HEK293 (cell line): ENCODE results near the gene LRRC66.

Experiments
- CTCF ChIA-PET: fragments of 350-600 bp; formaldehyde crosslinking; extraction: SDS; loops from one replicate; lab custom pipeline; 2021; ENCODE audit warnings: antibody characterized with exemption; lab: Yijun Ruan, JAX
- POLR2A ChIA-PET: fragments of 300-600 bp; formaldehyde crosslinking; extraction: SDS; loops from one replicate; lab custom pipeline; 2020; ENCODE audit warnings: antibody characterized with exemption, inconsistent platforms; lab: Yijun Ruan, JAX
- H3K27ac ChIP-seq: fragments of 200-500 bp; sonication (Bioruptor generic); 2 replicates; pipeline ENCODE4 v1.5.1; 2014; ENCODE audit warnings: low read depth, low read length, control low read depth, inconsistent platforms; ENCODE audit errors: extremely low read depth
- H3K36me3 ChIP-seq, 2 experiments: fragments of 200-500 bp in 1 of 2; sonication (Bioruptor generic) in 1 of 2; 1 replicate in 1 of 2; 2 replicates in 1 of 2; pipeline ENCODE4 v1.5.1; 2014 to 2017; ENCODE audit warnings: inconsistent platforms in 2 of 2, low read length in 2 of 2; ENCODE audit not compliant: control insufficient read depth in 2 of 2, insufficient read depth in 1 of 2
- H3K4me1 ChIP-seq: fragments of 200-500 bp; sonication (Bioruptor generic); 2 replicates; pipeline ENCODE4 v1.5.1; 2014; ENCODE audit warnings: mild to moderate bottlenecking, low read length, inconsistent platforms; ENCODE audit not compliant: control insufficient read depth, insufficient read depth
- H3K4me3 ChIP-seq: 2 replicates; pipeline ENCODE4 v1.5.1; 2011; ENCODE audit warnings: low read depth, mild to moderate bottlenecking, control low read depth, low read length, moderate library complexity
- H3K9me3 ChIP-seq: fragments of 200-500 bp; sonication (Bioruptor generic); 2 replicates; pipeline ENCODE4 v1.5.1; 2014; ENCODE audit warnings: low read depth, low read length, inconsistent platforms; ENCODE audit not compliant: control insufficient read depth, insufficient read depth
- AEBP2 ChIP-seq: fragments of 450-650 bp; formaldehyde crosslinking; IDR thresholded peaks from 2 replicates; pipeline ENCODE4 v1.5.1; 2016; ENCODE audit warnings: missing biosample characterization, missing genetic modification characterization, borderline replicate concordance
- HOXA7 ChIP-seq: sonication (generic); formaldehyde crosslinking; IDR thresholded peaks from 2 replicates; pipeline ENCODE4 v1.8.1; 2022; ENCODE audit warnings: missing genetic modification reagents, borderline replicate concordance
- ZBTB10 ChIP-seq: fragments of 450-650 bp; formaldehyde crosslinking; IDR thresholded peaks from 2 replicates; pipeline ENCODE4 v1.5.1; 2016; ENCODE audit warnings: missing biosample characterization, missing genetic modification characterization
- ZBTB17 ChIP-seq: fragments of 450-650 bp; formaldehyde crosslinking; IDR thresholded peaks from 2 replicates; pipeline ENCODE4 v1.5.1; 2016; ENCODE audit warnings: missing biosample characterization, missing genetic modification characterization
- ZNF114 ChIP-seq: fragments of 450-650 bp; formaldehyde crosslinking; IDR thresholded peaks from 2 replicates; pipeline ENCODE4 v1.5.0; 2017; ENCODE audit warnings: missing biosample characterization, missing genetic modification characterization
- ZNF132 ChIP-seq: fragments of 450-650 bp; formaldehyde crosslinking; IDR thresholded peaks from 2 replicates; pipeline ENCODE4 v1.5.1; 2017; ENCODE audit warnings: missing biosample characterization, missing genetic modification characterization, borderline replicate concordance
- ZNF133 ChIP-seq: fragments of 450-650 bp; formaldehyde crosslinking; IDR thresholded peaks from 2 replicates; pipeline ENCODE4 v1.5.1; 2016; ENCODE audit warnings: missing biosample characterization, missing genetic modification characterization
- ZNF138 ChIP-seq: fragments of 450-650 bp; formaldehyde crosslinking; IDR thresholded peaks from 2 replicates; pipeline ENCODE4 v1.5.1; 2016; ENCODE audit warnings: missing biosample characterization, missing genetic modification characterization, borderline replicate concordance
- ZNF223 ChIP-seq: fragments of 450-650 bp; formaldehyde crosslinking; IDR thresholded peaks from 2 replicates; pipeline ENCODE4 v1.5.1; 2016; ENCODE audit warnings: missing biosample characterization, missing genetic modification characterization
- ZNF24 ChIP-seq: fragments of 450-650 bp; formaldehyde crosslinking; IDR thresholded peaks from 2 replicates; pipeline ENCODE4 v1.5.1; 2016; ENCODE audit warnings: missing biosample characterization, missing genetic modification characterization
- ZNF274 ChIP-seq, 2 experiments: fragments of 200-500 bp in 1 of 2; fragments of 450-650 bp in 1 of 2; sonication (Bioruptor generic) in 1 of 2; formaldehyde crosslinking in 1 of 2; IDR thresholded peaks; 2 replicates each; pipeline versions ENCODE4 v1.5.1 to v1.6.1; 2014 to 2016; ENCODE audit warnings: borderline replicate concordance in 1 of 2, inconsistent platforms in 1 of 2, low read length in 1 of 2, missing biosample characterization in 1 of 2, missing genetic modification characterization in 1 of 2
- ZNF391 ChIP-seq: fragments of 450-650 bp; formaldehyde crosslinking; IDR thresholded peaks from 2 replicates; pipeline ENCODE4 v1.5.1; 2016; ENCODE audit warnings: low read depth, missing biosample characterization, missing genetic modification characterization, borderline replicate concordance
- ZNF426 ChIP-seq: fragments of 450-650 bp; formaldehyde crosslinking; IDR thresholded peaks from 2 replicates; pipeline ENCODE4 v1.5.1; 2017; ENCODE audit warnings: missing biosample characterization, missing genetic modification characterization, mild to moderate bottlenecking, inconsistent platforms, moderate library complexity
- ZNF518A ChIP-seq: fragments of 450-650 bp; formaldehyde crosslinking; conservative IDR thresholded peaks from 2 replicates; pipeline ENCODE4 v1.5.1; 2016; ENCODE audit warnings: low read depth, missing biosample characterization, missing genetic modification characterization
- ZNF677 ChIP-seq: fragments of 450-650 bp; IDR thresholded peaks from 2 replicates; pipeline ENCODE4 v1.5.0; 2018; ENCODE audit warnings: missing biosample characterization, mild to moderate bottlenecking, missing genetic modification characterization, moderate library complexity
- ZNF701 ChIP-seq: fragments of 450-650 bp; formaldehyde crosslinking; IDR thresholded peaks from 2 replicates; pipeline ENCODE4 v1.5.1; 2016; ENCODE audit warnings: missing biosample characterization, missing genetic modification characterization
- ZNF768 ChIP-seq: fragments of 450-650 bp; formaldehyde crosslinking; IDR thresholded peaks from 2 replicates; pipeline ENCODE4 v1.5.1; 2018; ENCODE audit warnings: missing biosample characterization, mild to moderate bottlenecking, missing genetic modification characterization
- ZSCAN23 ChIP-seq: fragments of 450-650 bp; formaldehyde crosslinking; IDR thresholded peaks from 2 replicates; pipeline ENCODE4 v1.5.1; 2016; ENCODE audit warnings: missing biosample characterization, missing genetic modification characterization

The LRRC66 gene

GRCh38 chr4:51963841-51964517 lies 56.2 kb downstream of the LRRC66 start:
- Histone ChIP-seq H3K36me3 (no peaks in the 10 kb centered on the region), H3K4me1 (no peaks in the 10 kb centered on the region), H3K4me3 (no peak overlapping the region), H3K27ac (no peak overlapping the region), H3K9me3 (no peaks in the 10 kb centered on the region)
- ChIA-PET POLR2A (no interaction called here), CTCF (interaction anchor here (0.7 kb wide), 1 partner anchor 9 kb away, joined by 4 read pairs; no protein-coding TSS in a partner anchor)
- TF ChIP-seq ZNF701 (tag by site-specific recombination) (no peak), ZNF274 (IDR thresholded peaks at IDR 0.05; ENCODE audit: low read length) (no peak), ZNF274 (tag by site-specific recombination; IDR thresholded peaks at IDR 0.05; ENCODE audit: borderline replicate concordance) (no peak), ZNF133 (no peak), ZNF518A (tag by site-specific recombination) (no peak)

GRCh38 chr4:51960486-51960885 lies 59.7 kb downstream of the LRRC66 start:
- TF ChIP-seq ZNF24 (tag by site-specific recombination) (no peak), ZNF223 (no peak), ZSCAN23 (tag by site-specific recombination) (no peak), ZNF768 (no peak), ZNF114 (tag by site-specific recombination) (no peak), ZNF138 (tag by site-specific recombination) (no peak)
- Histone ChIP-seq H3K4me3 (no peak overlapping the region), H3K4me1 (no peaks in the 10 kb centered on the region), H3K27ac (no peak overlapping the region), H3K36me3 (no peaks in the 10 kb centered on the region), H3K9me3 (no peaks in the 10 kb centered on the region)
- ChIA-PET POLR2A (no interaction called here), CTCF (no interaction called here)

- no peaks in the 10 kb centered on the region for H3K36me3 ChIP-seq
- CTCF ChIA-PET = interaction anchor here (0.9 kb wide), 1 partner anchor 11 kb away, joined by 7 read pairs; no protein-coding TSS in a partner anchor
- H3K4me1 ChIP-seq = no peaks in the 10 kb centered on the region
- no peak overlapping the region for H3K4me3 ChIP-seq
- POLR2A ChIA-PET = no interaction called here
- H3K27ac ChIP-seq = no peak overlapping the region
- H3K9me3 ChIP-seq = no peaks in the 10 kb centered on the region
- TF ChIP-seq ZBTB10 (tag by site-specific recombination) = no peak
- TF ChIP-seq ZNF391 (tag by site-specific recombination) = no peak
- TF ChIP-seq ZNF426 (tag by site-specific recombination) = no peak
- TF ChIP-seq HOXA7 = no peak
- no peak for TF ChIP-seq ZNF677 (tag by site-specific recombination)
- TF ChIP-seq AEBP2 = no peak
- no peak for TF ChIP-seq ZNF132 (tag by site-specific recombination)
- no peak for TF ChIP-seq ZBTB17
Measured at GRCh38 chr4:51958199-51958968, 61.8 kb downstream of the LRRC66 start.
